ENCODE data around the gene CCDC154.

The CCDC154 gene

DNA sequence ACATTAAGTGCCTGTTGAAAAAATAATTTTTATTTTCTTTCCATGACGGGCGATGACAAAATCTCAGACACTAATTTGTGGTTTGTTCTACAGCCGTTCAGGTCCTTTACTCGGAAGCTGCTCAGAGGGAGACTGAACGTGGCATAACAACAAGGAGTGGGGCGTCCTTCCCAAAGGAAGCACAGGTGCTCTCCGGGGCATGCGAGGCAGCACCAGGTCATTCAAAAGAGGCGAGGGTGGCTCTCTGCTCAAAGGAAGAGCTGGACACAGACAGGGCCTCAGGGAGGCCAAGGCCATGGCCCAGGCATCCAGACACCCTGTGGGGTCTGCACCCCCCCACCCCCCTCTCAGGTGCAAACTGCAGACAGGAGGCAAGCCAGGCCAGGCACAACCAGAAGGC, 46.0 kb downstream of the CCDC154 start:
- no peak overlapping the region for H3K27ac ChIP-seq
- TF ChIP-seq, protein P1, sequence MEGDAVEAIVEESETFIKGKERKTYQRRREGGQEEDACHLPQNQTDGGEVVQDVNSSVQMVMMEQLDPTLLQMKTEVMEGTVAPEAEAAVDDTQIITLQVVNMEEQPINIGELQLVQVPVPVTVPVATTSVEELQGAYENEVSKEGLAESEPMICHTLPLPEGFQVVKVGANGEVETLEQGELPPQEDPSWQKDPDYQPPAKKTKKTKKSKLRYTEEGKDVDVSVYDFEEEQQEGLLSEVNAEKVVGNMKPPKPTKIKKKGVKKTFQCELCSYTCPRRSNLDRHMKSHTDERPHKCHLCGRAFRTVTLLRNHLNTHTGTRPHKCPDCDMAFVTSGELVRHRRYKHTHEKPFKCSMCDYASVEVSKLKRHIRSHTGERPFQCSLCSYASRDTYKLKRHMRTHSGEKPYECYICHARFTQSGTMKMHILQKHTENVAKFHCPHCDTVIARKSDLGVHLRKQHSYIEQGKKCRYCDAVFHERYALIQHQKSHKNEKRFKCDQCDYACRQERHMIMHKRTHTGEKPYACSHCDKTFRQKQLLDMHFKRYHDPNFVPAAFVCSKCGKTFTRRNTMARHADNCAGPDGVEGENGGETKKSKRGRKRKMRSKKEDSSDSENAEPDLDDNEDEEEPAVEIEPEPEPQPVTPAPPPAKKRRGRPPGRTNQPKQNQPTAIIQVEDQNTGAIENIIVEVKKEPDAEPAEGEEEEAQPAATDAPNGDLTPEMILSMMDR (conservative IDR thresholded peaks at IDR 0.05) = no peak
- TF ChIP-seq ZFX (IDR thresholded peaks at IDR 0.05) = no peak

DNA sequence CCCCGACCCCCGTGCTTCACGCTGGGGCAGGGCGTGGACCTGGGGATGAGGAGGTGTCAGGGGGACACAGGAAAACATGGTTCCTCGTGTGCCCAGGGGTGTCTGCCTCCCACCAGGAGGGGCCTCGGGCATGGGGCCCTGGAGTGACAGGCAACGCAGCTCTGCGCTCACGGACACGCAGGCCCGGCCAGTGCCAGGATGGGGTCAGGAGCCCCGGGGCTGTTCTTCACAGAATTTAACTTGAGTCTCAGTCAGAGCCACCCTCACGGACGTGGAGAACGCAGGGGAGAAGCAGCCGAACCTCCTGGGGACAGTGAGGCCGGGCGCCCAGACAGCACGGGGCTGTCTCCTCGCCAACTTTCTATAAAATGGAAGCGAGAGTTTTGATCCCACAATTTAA, 46.6 kb downstream of the CCDC154 start:
- no peak overlapping the region for H3K27ac ChIP-seq
- TF ChIP-seq, protein P1 (conservative IDR thresholded peaks at IDR 0.05) = no peak
- no peak for TF ChIP-seq ZFX (IDR thresholded peaks at IDR 0.05)

DNA sequence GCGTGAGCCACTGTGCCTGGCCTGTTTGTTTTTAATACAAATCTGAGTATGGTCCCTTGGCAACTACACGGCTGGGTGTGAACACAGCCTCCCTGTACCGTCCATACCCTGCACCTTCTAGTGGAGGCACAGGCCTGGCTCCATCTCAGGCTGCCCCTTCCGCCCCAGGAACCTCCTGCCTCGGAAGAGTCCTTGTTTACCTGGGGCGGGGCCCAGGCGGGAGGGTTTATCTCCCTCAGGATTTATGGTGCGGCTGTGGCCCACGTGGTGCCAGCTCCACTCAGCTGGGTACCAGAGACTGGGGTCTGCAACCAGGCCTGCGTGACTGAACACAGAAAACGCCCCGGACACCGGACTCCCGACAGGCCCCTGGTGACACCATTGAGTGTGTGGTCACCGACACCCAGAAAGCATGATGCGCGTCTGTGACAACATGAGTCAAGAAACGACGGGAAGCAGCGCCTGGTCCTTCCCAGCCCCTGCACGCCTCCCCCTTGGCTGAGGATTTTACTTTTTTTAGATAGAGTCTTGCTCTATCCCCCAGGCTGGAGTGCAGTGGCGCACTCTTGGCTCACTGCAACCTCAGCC, 48.8 kb downstream of the CCDC154 start:
- no peak overlapping the region for H3K27ac ChIP-seq
- TF ChIP-seq, protein P1 (conservative IDR thresholded peaks at IDR 0.05) = no peak
- TF ChIP-seq ZFX (IDR thresholded peaks at IDR 0.05) = no peak

DNA sequence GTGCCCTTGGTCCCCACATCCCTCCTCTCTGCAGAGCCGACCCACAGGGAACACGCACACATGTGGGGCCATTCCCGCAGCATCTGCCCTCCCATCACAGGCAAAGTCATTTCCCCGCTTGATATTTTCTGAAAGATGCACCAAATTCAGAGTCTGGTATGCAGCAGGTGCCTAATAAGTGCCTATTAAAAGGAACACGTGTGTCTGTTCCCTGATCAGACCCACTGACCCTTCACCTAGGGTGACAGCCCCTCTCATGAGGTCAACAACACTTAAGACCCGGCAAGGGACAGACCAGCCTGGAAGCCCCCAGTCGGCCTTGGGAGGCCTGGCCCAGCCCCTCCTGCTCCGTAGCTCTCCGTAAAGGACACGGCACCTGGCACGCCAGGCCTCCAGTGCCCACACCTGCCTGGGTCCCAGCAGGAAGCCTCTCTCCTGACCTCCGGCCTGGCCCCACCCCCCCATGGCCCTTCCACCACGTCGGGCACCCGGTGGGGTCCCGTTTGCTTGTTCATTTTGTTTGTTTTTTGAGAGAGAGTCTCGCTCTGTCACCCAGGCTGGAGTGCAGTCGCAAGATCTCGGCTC, 49.9 kb downstream of the CCDC154 start:
- no peak for TF ChIP-seq ZFX (IDR thresholded peaks at IDR 0.05)
- TF ChIP-seq, protein P1 (conservative IDR thresholded peaks at IDR 0.05) = no peak
- no peak overlapping the region for H3K27ac ChIP-seq

DNA sequence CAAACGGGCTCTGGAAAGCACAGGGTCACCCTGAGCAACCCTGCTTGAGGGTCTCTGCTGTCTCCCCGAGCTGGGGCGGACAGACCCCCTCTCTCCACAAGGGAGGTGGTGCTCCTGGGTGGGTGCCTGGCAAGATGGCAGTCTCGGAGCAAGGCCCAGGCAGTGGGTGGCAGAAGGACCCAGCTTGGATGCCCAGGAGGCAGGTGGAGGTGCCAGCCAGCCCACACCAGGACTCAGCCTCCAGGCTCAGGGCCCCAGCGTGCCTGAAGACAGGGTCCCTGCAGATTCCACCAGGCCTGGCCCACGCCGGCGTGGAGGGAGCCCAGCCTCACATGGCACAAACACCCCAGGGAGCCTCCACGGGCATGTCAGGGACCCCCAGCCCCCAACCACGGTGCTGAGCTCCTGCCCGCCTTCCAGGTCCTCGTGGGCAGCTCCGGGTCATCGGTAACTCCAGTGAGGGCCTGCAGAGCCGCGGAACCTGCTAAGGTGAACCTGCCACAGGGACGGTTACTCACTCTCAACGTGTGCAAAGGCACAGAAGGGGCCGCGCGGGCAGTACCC, 50.7 kb downstream of the CCDC154 start:
- TF ChIP-seq, protein P1 (conservative IDR thresholded peaks at IDR 0.05) = no peak
- TF ChIP-seq ZFX (IDR thresholded peaks at IDR 0.05) = no peak
- H3K27ac ChIP-seq = no peak overlapping the region

DNA sequence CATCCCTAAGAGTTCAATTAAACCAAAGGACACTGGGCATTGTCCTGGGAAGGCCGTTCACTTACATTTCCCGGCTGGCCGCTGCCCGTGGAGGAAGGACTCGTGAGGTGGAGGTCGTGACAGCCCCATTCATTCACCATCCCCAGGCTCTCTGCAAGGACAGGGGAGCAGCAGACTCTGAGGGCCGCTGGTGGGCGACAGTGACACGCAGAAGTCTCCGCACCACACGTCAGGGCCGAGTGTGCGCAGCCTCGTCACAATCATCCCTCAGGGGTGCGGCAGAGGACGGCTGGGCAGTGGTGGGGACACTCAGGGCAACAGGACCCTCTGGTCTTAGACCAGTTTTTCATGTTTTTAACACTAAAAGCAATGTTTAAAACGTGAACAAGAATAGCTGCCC, 51.5 kb downstream of the CCDC154 start:
- TF ChIP-seq ZFX (IDR thresholded peaks at IDR 0.05) = no peak
- TF ChIP-seq, protein P1 (conservative IDR thresholded peaks at IDR 0.05) = no peak
- H3K27ac ChIP-seq = no peak overlapping the region

DNA sequence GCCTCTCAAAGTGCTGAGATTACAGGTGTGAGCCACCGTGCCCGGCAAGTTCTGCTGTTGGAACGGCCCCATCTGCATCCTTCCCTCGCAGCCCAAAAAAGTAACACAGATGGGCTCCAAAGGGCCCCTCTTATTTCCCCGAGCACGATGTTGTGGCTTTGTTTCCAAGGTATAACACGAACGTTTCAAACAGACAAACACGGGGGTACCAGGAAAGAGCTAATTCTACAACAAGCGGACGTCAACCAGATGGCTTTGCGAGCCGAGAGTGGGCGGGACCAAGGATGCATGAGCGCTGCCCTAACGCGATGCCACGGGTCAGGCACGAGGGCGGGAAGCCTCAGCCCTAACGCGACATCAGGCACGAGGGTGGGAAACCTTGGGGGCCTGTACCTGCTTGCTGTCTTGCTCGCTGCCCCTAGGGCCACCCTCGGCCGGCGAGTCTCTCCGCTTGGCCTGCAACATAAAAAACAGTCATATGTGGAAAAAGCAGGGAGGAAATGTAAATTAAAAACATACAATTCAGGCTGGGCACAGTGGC, 54.0 kb downstream of the CCDC154 start:
- no peak for TF ChIP-seq ZFX (IDR thresholded peaks at IDR 0.05)
- TF ChIP-seq, protein P1 (conservative IDR thresholded peaks at IDR 0.05) = no peak
- no peak overlapping the region for H3K27ac ChIP-seq

All from C4-2B (cell line).